Limb (tissue), 2 donors: ENCODE measurements around the gene SMC1A.
"Not testable (repeated sequence)": the region's sequence is repeated elsewhere in the genome, so short reads cannot be mapped to it uniquely, and the experiment has no call there.

ENCODE experiments used
- DNase-seq, 2 donors: peaks; one replicate each; pipeline ENCODE4 v3.0.0-alpha.2; 2016; ENCODE audit errors: extremely low spot score in 2 of 2

SMC1A gene

DNA sequence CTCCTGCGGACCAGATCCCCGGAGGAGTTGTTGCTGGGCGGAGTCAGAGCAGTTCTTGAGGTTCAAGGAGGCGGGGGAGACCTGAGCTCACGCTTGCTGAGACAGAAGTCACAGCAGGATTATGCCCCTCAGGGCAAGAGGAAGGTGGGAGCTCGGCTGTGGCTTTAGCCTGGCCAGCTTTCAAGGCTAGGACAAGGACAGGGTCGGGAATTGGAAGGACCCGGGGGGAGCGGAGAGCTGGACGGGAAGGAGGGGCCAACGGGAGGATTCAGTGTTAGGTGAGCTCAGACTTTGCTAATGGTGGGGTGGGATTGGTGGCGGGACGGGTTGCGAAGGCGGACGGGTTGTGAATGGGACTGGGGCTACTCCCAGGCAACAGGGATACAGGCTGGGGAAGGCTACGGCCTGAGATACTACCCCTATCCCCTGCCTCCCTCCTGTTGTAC lies 430 bp upstream of the SMC1A start, which contains the start of gene RIBC1:
TSS of gene RIBC1 (plus strand) at position 13 of the 446 bp plus-strand sequence. CDS start 3,404 bp downstream, outside the sequence.
- peak in 1 of 2 donors; percentile 1 for DNase-seq

GRCh38 chrX:53421772-53422085 lies 725 bp downstream of the SMC1A start:
- no peak for DNase-seq

- DNase-seq = no peak
Measured at GRCh38 chrX:53421125-53421524, 1.3 kb downstream of the SMC1A start.

- not testable (repeated sequence) for DNase-seq
Measured at GRCh38 chrX:53420351-53420750, 2.1 kb downstream of the SMC1A start.

- no peak for DNase-seq
Measured at GRCh38 chrX:53412446-53412845, 10.0 kb downstream of the SMC1A start.

DNA sequence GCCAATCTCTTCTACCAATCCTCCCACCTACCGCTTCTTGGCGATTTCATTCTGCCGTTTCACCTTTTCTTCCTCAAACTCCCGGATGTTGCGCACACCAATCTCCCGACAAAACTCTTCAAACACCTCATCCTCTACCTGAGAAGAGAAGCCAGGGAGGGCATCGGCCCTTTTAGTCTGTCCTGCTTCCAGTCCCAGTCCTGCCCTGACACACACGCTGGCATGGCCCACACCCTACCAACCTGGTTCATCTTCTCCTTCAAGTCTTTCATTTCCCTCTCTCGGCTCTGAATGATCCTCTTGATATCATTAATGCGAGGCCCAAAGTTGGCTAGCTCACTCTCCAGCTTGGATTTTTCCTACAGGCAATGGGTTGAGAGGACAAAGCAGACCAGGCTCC lies 18.9 kb downstream of the SMC1A start:
- no peak for DNase-seq

GRCh38 chrX:53398216-53398615 lies 24.2 kb downstream of the SMC1A start:
- DNase-seq = no peak

GRCh38 chrX:53395605-53396298 lies 26.7 kb downstream of the SMC1A start:
- DNase-seq = no peak

GRCh38 chrX:53383376-53384076 lies 38.9 kb downstream of the SMC1A start:
- DNase-seq = no peak

DNA sequence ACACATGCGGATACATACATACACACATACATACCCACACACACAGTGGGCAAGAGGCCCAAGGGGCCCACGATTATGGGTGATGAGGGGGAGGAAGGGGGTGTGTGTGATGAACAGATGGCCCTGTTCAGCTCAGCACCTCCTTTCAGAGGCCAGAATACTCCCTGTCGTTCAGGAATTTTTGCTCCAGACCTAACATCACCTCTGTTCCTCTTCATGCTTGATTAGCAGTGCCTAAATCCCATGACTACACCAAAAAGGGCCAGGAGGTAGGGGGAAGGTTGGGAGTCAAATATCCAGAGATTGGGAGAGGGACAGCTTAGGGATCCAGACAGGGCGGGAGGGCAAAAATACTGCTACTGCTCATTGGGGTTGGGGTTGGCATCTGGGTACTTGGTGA lies 42.7 kb downstream of the SMC1A start:
- no peak for DNase-seq

DNA sequence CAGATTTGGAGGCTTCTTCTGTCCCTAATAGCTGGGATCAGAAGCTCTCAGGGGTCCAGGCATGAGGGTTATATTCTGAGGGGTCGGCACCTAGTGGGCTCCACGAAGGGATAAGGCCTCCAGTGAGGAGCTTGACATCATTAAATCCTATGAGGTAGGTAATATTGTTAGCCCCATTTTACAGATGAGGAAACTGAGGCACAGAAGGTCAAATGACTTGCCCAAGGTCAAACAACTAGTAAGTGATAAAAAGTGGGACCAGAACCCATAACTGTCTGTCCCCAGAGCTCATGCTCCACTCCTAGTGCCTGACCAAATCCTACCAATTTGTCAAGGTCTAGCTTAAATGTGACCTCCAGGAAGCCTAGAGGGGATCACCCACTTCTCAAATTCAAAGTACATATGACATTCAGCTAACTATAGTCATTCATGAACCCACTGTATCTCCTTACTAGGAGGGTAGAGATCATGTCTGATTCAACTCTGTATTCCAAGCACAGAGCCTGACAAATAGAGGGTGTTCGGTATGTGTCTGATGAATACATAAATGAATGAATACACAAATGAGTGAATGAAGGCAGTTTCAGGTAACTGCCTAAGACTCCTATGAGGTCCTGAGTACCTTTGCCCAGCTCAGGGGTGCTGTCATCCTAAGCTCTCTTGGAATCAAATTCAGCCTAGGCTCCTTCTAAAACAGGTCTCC lies 43.3 kb downstream of the SMC1A start:
- DNase-seq = no peak

DNA sequence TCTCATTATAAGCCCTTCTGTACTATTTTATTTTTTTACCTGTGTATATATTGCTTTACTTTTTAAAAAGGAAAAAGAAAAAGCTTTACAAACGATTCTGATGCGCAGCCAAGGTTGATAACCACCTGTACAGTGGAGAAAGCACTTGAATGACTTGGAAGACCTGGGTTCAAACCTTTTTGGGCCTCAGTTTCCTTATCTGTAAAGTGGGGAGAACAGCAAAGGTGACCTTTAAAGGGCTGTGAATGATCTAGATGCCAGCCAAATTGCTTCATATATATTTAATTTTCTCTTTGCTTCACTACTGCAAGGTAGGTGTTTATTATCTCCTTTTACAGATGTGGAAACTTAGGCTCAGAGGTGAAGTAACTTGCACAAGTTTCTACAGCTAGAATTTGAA lies 45.0 kb downstream of the SMC1A start:
- DNase-seq = no peak

DNA sequence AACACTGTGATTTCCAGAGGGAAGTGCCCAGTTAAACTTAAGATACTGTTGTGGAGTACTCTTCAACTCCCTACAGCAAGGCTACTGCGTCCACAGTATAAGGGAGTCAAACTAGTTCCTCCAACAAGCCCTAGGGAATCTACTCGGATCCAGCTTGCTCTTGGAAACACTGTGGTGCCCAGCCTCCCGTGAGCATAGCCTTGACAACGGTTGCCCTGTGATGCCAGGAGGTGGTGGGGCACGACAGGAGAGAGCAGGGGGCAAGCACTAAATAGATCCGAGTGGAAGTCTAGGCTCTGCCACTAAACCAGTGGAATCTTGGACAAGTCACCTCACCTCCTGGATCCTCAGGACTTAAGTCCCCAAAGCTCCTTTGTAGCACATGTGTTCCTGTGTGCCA lies 45.6 kb downstream of the SMC1A start:
- DNase-seq = no peak

- DNase-seq = no peak
Measured at GRCh38 chrX:53374923-53375322, 47.5 kb downstream of the SMC1A start.

DNA sequence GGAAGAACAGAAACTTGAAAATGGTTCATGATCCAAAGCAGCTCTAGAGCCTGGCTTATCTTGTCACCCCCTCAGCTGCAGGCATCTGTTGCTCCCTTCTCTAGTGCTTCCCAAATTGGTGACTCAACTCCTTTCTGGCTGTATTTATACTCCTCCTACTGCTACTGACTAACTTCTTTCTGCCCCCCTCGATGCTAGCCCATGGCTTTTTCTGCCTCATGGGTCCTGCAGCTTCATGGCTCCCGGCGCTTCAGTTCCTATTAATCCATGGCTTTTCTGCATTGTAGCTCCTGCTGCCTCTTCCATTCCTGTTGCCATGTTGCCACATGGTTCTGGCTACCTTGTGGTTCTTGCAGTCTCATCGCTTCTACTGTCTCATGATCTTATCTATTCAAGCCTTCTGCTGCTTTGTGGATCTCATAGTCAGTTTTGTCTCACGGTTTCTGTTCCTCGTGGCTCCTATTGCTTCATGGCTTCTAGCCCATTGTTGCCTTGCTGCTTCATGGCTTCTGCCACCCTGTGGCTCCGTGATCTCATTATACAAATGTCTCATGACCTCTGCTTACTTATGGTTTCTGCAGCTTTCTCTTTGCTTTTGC lies 48.1 kb downstream of the SMC1A start:
- no peak for DNase-seq

- DNase-seq = no peak
Measured at GRCh38 chrX:53373307-53373706, 49.1 kb downstream of the SMC1A start.

DNA sequence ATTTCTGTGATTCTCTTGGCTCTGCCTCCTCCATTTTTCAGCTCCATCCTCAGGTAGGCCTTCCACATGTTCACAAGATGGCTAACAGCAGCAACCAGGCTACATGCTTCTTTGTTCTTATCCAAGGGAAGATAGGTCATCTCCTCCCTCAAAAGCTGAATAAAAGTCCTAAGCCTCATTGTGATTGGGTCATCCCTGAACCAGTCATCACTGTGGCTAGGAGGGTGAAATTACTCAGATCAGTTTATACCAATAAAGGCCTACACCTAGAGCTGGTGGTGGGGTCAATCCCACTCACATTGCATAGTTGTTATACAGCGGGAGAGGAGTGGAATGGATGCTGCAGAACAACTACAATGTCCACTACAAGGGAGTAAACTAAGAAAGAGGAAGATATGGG lies 56.0 kb downstream of the SMC1A start:
- not testable (repeated sequence) for DNase-seq

DNA sequence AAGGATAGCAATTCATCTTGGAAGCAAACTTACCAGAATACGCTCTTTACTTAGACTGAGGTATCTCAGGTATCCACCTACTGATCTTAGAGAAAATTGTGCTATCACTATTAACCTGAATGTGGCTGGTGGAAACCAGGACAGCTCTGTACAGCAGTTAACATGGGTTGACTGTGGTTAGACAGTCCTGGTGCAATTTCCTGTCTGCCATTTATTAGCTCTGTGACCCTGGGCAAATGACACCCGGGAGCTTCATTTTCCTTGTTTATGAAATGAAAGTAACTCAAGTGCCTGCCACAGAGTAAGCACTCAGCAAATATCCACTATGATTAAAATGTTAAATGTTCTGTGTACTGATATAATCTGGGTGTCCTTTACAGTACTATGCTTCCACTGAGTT lies 60.0 kb downstream of the SMC1A start:
- no peak for DNase-seq

DNA sequence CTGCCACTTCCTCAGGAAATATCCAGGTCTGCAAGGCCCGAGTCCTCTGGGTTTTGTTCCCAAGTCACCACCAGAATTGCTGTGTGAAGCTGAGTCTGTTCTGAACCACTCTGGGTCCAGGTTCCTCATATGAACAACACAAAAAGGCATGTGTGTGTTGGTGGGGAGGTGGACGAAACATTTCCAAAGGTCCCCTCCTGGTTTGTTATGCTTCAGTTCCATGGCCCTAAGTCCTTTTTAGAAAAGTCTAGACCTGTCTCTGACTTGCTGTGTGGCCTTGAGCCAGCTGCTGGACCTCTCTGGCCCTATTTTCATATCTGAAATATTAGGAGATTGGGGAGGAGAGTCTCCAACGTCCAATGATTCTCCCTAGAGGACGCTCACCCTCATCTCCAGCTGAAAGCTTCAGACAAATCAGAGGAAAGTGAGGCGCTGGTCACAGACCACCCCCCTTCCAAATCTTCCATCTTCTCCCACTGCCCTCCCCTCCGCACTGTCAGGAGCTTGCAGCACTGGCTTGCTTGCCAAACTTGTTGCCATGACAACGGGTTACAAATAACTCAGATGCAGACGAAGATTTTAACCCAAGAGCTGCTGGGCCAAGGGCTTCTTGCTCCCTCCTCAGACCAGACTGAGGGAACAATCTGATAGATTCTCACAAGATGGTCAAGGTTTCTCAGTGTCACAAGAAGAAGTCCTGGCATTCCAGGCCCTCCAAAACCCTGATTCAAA lies 64.5 kb downstream of the SMC1A start:
- DNase-seq = peak; percentile 27 to 57

- no peak for DNase-seq
Measured at GRCh38 chrX:53356186-53356585, 66.3 kb downstream of the SMC1A start.

DNA sequence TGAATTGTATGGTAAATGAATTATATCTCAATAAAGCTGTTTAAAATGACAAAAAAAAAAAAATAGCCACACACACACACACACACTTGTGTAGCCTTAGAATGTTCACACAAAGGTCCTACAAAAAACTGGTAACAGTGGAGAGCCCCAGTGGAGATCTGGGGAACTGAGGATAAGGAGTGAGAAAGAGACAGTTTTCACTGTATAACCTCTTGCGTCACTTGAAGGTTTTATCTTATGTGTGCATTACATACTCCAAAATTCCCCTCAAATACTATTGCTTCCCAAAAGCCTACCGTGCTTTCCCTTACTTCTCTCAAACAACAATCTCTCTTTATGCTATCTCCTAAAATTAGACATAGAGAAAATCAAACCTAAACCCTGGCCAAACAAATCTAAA lies 67.8 kb downstream of the SMC1A start:
- no peak for DNase-seq
